GM12873 (cell line): ENCODE data around the gene TMBIM4.

Experiments
- TF ChIP-seq, protein P1 (sequence below): IDR thresholded peaks from 2 replicates; pipeline ENCODE4 v1.5.1; 2012; ENCODE audit warnings: low read depth, mild to moderate bottlenecking, moderate library complexity, low read length, control low read depth; ENCODE audit not compliant: insufficient read depth; ENCODE audit errors: missing control alignments

TMBIM4 gene

DNA sequence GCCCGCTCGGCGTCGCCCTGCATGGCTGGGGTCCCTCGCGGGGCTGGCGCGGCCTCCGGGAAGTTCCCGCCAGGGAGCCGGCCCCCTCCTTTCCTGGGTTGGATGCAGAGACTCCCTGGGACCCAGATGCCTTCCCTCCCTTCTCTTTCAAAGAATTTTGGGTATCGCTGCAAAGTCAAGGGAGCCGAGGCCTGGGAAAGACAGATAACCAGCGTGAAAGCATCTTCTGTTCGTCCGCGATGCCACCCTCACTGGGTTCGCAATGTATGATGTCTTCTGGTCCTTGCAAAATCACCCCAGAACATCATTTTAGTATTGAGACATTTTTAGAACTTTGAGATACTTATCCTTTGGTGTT lies 19.7 kb upstream of the TMBIM4 start:
- TF ChIP-seq, protein P1, sequence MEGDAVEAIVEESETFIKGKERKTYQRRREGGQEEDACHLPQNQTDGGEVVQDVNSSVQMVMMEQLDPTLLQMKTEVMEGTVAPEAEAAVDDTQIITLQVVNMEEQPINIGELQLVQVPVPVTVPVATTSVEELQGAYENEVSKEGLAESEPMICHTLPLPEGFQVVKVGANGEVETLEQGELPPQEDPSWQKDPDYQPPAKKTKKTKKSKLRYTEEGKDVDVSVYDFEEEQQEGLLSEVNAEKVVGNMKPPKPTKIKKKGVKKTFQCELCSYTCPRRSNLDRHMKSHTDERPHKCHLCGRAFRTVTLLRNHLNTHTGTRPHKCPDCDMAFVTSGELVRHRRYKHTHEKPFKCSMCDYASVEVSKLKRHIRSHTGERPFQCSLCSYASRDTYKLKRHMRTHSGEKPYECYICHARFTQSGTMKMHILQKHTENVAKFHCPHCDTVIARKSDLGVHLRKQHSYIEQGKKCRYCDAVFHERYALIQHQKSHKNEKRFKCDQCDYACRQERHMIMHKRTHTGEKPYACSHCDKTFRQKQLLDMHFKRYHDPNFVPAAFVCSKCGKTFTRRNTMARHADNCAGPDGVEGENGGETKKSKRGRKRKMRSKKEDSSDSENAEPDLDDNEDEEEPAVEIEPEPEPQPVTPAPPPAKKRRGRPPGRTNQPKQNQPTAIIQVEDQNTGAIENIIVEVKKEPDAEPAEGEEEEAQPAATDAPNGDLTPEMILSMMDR: no peak

DNA sequence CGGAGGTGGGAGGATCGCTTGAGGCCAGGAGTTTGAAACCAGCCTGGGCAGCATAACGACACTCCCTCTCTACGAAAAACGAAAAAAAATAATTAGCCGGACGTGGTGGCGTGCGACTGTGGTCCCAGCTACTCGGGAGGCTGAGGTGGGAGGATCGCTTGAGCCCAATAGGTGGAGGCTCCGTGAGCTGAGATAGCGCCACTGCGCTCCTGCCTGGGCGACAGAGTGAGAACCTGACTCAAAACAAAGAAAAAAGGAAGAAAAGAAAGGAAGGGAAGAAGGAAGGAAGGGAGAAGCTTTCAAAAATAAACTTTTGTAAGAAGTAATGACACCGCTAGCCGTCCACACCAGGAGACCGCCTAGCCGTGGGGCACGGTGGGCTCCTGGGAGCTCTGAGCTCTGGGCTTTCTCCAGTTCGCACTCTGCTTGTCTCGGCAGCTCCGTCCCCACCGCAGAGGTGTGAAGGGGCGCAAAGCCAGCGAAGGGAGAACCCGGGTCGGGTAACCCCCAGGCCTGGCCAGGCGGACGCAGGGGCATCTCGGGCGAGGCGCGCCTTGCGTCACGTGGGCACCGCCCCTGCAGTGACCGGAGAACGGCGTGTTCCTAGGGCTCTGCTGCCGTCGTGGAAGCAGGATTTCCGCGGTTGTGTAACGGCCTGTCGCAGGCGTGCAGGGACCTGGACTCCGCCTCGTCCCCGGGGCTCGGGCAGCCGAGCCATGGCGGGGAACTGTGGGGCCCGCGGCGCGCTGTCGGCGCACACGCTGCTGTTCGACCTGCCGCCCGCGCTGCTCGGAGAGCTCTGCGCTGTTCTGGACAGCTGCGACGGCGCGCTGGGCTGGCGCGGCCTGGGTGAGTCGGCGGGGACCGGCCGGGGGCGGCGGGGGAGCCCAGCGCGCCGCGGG lies 19.0 kb upstream of the TMBIM4 start, which contains the start of gene IRAK3:
Gene IRAK3, plus strand, starts transcription at position 631 of the 902 bp plus-strand sequence. Its CDS starts 86 bp downstream, at position 717.
- TF ChIP-seq, protein P1: no peak

DNA sequence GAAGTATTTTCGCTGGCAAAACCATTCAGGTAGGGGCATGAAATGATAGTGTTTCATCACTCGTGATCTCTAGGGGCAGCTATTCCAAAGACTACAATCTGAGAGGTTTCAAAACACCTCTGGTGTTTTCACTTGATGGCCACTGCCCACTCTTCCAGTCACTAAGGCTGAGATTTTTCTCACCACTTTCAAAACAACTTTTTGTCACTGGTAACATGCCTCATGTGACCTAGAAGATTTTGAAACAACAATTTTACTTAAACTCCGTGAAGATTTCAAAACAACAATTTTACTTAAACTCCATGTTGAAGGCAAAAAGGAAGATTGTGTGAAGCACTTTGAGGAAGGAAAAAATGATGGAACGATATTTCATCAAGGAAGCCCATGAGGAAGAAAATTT lies 18.0 kb upstream of the TMBIM4 start:
- TF ChIP-seq, protein P1: no peak

DNA sequence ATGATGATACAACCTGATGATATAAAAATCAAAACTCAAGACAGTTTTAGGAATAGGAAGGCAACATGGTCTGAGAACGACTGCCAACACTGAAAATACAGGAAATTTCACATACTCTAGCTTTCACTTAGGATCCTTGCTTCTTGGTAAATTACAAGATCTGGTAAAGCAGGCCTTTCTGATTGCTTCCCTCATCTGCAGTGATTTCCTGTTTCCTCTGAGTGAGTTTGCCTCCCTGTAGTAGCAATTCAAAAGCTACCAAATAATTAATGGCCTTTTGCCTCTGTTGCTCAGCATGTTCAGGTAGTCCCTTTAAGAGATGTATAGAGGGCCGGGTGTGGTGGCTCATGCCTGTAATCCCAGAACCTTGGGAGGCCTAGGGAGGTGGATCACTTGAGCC lies 17.2 kb upstream of the TMBIM4 start:
- TF ChIP-seq, protein P1: no peak

DNA sequence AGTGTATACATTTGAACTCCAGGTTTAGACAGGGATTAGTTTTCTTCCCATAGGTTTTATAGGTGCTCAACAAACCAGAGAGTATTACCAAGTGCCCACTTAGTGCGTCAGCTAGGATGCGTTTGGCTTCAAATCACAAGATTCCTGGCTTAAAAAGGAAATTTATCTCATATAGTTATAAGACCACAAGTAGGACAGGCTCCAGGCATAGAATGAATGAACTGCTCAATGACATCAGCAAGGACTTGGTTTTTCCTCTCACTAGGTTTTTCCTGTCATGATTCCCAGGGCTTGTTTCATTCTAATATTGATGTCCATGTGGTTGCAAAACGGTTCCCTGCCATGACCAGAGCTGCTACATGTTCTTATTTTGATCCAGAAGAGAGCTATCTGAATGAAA lies 13.2 kb upstream of the TMBIM4 start:
- TF ChIP-seq, protein P1: no peak

DNA sequence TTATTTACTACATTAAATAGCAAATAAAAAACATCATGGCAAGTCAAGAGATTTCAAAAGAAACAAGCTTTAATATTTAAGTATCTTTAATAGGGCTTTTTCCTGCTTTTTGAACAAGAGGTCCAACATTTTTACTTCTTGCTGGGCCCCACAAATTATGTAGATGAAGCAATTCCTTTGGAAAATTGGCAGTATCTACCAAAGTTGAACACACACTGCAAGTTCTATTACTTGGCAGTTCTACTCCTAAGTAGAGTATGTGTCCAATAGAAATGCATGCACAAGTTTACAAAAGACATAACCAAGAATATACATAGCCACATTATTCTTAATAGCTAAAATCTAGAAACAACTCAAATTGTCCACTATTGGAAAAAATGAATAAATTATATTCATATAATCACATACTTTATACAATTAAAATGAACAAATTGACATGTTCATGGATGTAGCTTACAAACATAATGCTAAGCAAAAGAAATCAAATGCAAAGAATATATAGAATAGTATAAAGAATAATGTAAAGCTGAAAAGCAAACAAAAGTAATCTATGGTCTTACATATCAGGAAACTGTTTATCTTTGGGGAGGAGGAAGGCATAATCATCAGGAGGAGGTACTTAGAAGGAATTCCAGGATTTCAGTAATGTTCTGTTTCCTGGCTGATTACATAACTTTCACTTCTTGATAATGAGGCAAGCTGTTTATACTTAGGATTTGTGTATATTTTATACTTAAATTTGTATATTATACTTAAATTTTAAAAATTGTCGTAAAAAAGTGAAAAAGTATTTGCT lies 6.5 kb upstream of the TMBIM4 start:
- TF ChIP-seq, protein P1: no peak

DNA sequence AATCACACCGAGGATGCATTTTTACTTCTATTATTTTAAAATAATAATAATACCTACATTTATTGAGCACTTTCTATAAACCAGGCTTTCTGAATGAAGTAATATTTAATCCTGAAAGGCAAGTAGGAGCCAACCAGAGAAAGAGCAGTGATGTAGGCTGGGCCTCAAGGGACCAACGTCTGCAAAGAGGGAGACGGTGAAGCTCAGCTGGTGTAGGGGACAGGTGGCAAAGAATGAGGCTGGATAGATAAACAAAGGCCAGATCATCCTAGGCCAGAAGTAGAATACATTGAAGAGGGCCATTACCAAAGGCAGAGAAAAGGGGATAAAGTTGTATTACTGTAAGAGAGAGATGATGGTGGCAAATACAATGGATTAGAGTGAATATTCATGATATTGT lies 810 bp upstream of the TMBIM4 start:
- TF ChIP-seq, protein P1: no peak
